ENCODE data around the gene NADSYN1. TPM values are rescaled to one million over a fixed set of nuclear protein-coding genes. Genes with fewer than 3 reads are reported as not detected.

NADSYN1 gene
- total RNA-seq, 2 experiments from 2014 or later = 106 to 112 TPM

DNA sequence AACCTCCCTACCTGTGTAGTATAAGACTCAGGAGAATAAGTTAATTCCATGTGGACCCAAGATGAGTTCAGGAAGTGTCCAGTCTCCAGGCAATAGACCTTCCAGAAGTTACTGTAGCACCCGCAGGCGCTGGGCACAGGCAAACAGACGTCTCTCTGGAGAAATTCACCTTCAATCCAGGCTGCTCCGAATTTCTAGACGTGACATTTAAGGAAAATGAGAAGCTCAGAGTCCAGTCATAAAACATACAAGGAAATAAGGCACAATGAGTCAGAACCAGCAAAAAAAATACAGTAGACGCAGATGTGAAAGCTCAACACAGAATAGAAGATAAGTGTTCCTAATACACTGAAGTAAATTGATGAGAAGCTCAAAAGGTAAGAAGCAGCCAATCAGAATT is 14.2 kb downstream of the NADSYN1 start:
- Mint-ChIP-seq H3K9me3 (no peaks in the 10 kb centered on the region), H3K4me1 (ENCODE audit: low read depth) (no peaks in the 10 kb centered on the region), H3K4me3 (no peak overlapping the region), H3K27me3 (no peaks in the 10 kb centered on the region), H3K36me3 (ENCODE audit: low read depth) (peaks cover 86% of the 10 kb centered on the region), H3K27ac (no peak overlapping the region)
- ATAC-seq (ENCODE audit: poor library complexity) (no peak), DNase-seq (no peak)
- TF ChIP-seq, protein P1, sequence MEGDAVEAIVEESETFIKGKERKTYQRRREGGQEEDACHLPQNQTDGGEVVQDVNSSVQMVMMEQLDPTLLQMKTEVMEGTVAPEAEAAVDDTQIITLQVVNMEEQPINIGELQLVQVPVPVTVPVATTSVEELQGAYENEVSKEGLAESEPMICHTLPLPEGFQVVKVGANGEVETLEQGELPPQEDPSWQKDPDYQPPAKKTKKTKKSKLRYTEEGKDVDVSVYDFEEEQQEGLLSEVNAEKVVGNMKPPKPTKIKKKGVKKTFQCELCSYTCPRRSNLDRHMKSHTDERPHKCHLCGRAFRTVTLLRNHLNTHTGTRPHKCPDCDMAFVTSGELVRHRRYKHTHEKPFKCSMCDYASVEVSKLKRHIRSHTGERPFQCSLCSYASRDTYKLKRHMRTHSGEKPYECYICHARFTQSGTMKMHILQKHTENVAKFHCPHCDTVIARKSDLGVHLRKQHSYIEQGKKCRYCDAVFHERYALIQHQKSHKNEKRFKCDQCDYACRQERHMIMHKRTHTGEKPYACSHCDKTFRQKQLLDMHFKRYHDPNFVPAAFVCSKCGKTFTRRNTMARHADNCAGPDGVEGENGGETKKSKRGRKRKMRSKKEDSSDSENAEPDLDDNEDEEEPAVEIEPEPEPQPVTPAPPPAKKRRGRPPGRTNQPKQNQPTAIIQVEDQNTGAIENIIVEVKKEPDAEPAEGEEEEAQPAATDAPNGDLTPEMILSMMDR (IDR thresholded peaks at IDR 0.05) = no peak
- Histone ChIP-seq H3K4me3 (ENCODE audit: low read length) (no peak overlapping the region), H3K27ac (ENCODE audit: low read depth in 1 of 2, low read length in 2 of 2) (no peak overlapping the region), H3K36me3 (ENCODE audit: insufficient read depth, low read length) (peaks cover 46% of the 10 kb centered on the region), H3K27me3 (ENCODE audit: control insufficient read depth in 1 of 2, insufficient read depth in 2 of 2, low read length in 2 of 2) (no peaks in the 10 kb centered on the region), H3K4me1 (ENCODE audit: insufficient read depth, low read length) (no peaks in the 10 kb centered on the region), H3K9me3 (ENCODE audit: control insufficient read depth in 1 of 2, insufficient read depth in 1 of 2, low read length in 2 of 2) (no peaks in the 10 kb centered on the region)
- ChIA-PET POLR2A (interaction anchor here (0.9 kb wide), 1 partner anchor 15 kb away, joined by 3 read pairs; the partner anchor contains the start of gene NADSYN1), CTCF (no interaction called here)
- intact Hi-C loops (cut with DNase I, micrococcal nuclease) = no loop called here

DNA sequence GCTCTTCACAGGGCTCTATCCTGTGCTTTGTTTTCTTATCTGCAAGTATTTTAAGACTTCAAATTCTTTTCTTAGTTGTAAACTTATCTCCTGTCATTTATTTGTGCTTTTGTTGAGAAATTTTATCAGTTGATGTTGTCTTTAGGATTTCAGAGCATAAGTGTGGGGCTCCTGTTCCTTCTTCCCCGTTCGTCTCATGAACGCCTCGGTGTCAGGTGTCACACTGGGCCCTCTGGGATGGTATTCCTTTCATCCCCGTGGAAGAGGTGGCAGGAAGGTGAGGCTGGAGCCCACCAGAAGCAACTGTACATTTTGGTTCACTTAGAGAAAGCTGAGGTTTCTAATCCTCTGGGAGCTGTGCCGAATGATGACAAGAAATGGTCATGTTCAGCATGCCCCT is 17.9 kb downstream of the NADSYN1 start:
- H3K27ac Mint-ChIP-seq = no peak overlapping the region
- DNase-seq (no peak), ATAC-seq (ENCODE audit: poor library complexity) (no peak)
- H3K36me3 Mint-ChIP-seq (ENCODE audit: low read depth) = peaks cover 82% of the 10 kb centered on the region
- intact Hi-C loops (cut with DNase I, micrococcal nuclease) = no loop called here
- H3K4me1 Mint-ChIP-seq (ENCODE audit: low read depth) = no peaks in the 10 kb centered on the region
- H3K4me3 ChIP-seq (ENCODE audit: low read length) = no peak overlapping the region
- H3K4me1 ChIP-seq (ENCODE audit: insufficient read depth, low read length) = no peaks in the 10 kb centered on the region
- POLR2A ChIA-PET = no interaction called here
- H3K36me3 ChIP-seq (ENCODE audit: insufficient read depth, low read length) = peaks cover 59% of the 10 kb centered on the region
- H3K4me3 Mint-ChIP-seq = no peak overlapping the region
- TF ChIP-seq, protein P1 (IDR thresholded peaks at IDR 0.05) = no peak
- no peaks in the 10 kb centered on the region for H3K9me3 ChIP-seq (ENCODE audit: control insufficient read depth in 1 of 2, insufficient read depth in 1 of 2, low read length in 2 of 2)
- no peaks in the 10 kb centered on the region for H3K27me3 Mint-ChIP-seq
- CTCF ChIA-PET = no interaction called here
- H3K27ac ChIP-seq (ENCODE audit: low read depth in 1 of 2, low read length in 2 of 2) = no peak overlapping the region
- H3K27me3 ChIP-seq (ENCODE audit: control insufficient read depth in 1 of 2, insufficient read depth in 2 of 2, low read length in 2 of 2) = no peaks in the 10 kb centered on the region
- no peaks in the 10 kb centered on the region for H3K9me3 Mint-ChIP-seq

DNA sequence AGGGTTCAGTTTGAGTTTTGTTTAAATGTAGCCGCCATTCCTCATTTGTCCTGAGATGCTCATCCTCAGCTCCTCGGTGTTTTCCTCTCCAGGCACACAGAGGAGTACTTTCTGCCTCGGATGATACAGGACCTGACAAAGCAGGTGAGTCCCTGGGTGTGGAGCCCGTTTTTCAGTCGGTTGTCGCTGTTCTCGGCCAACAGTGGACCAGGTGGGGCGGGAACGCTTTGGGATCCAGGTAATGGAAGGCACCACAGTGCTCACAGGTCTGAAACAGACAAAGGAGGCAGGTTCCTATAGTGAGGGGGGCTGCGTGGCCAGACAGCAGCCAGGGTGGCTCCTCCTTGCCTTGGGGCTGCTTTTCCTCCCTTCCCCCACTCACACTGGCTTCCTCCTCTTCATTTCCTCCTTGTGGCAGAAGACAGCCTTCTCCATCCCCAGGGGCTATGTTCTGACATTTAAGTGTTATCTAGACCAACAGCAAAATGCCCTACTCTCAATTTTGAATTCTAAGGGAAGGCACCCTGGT is 19.4 kb downstream of the NADSYN1 start:
- no peaks in the 10 kb centered on the region for H3K27me3 ChIP-seq (ENCODE audit: control insufficient read depth in 1 of 2, insufficient read depth in 2 of 2, low read length in 2 of 2)
- no peak overlapping the region for H3K27ac ChIP-seq (ENCODE audit: low read depth in 1 of 2, low read length in 2 of 2)
- peaks cover 59% of the 10 kb centered on the region for H3K36me3 ChIP-seq (ENCODE audit: insufficient read depth, low read length)
- H3K36me3 Mint-ChIP-seq (ENCODE audit: low read depth) = peaks cover 82% of the 10 kb centered on the region
- CTCF ChIA-PET = no interaction called here
- intact Hi-C loops (cut with DNase I, micrococcal nuclease) = no loop called here
- TF ChIP-seq, protein P1 (IDR thresholded peaks at IDR 0.05) = no peak
- H3K4me1 ChIP-seq (ENCODE audit: insufficient read depth, low read length) = no peaks in the 10 kb centered on the region
- POLR2A ChIA-PET = no interaction called here
- ATAC-seq (ENCODE audit: poor library complexity) (no peak), DNase-seq (no peak)
- H3K9me3 ChIP-seq (ENCODE audit: control insufficient read depth in 1 of 2, insufficient read depth in 1 of 2, low read length in 2 of 2) = no peaks in the 10 kb centered on the region
- no peaks in the 10 kb centered on the region for H3K27me3 Mint-ChIP-seq
- no peaks in the 10 kb centered on the region for H3K9me3 Mint-ChIP-seq
- H3K27ac Mint-ChIP-seq = no peak overlapping the region
- H3K4me3 ChIP-seq (ENCODE audit: low read length) = no peak overlapping the region
- no peak overlapping the region for H3K4me3 Mint-ChIP-seq
- no peaks in the 10 kb centered on the region for H3K4me1 Mint-ChIP-seq (ENCODE audit: low read depth)

Measured in CD4-positive, alpha-beta T cell (primary cell).